Activated CD8-positive, alpha-beta memory T cell treated with anti-CD3 and anti-CD28 coated beads, Interleukin-2, amount 50 U/mL, for 1 hour (primary cell): ENCODE measurements around the gene TMEM178B.
"Not testable (repeated sequence)": the region's sequence is repeated elsewhere in the genome, so short reads cannot be mapped to it uniquely, and the experiment has no call there.

Experiments
- DNase-seq: peaks from one replicate; pipeline ENCODE4 v3.0.0-alpha.2; 2020; ENCODE audit errors: extremely low read depth

Gene TMEM178B

DNA sequence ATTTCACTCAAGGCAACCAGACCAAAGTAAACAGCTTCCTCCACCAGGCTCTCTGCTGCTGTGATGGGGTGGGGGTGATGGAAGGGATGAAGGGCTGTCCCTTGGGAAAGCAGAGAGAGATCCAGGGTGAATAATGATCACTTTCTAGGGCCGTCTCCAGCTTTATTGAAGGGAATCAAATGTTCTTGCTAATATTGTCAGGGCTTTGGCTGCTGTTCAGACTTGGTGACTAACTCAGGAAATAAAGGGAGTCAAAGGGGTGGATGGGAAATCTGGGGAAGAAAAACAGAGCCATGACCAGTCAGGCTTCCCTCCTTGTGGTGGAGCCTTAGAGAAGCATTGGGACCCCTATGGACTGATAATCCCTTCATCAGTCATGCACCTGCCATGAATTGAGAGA is 281.2 kb downstream of the TMEM178B start:
- no peak for DNase-seq

DNA sequence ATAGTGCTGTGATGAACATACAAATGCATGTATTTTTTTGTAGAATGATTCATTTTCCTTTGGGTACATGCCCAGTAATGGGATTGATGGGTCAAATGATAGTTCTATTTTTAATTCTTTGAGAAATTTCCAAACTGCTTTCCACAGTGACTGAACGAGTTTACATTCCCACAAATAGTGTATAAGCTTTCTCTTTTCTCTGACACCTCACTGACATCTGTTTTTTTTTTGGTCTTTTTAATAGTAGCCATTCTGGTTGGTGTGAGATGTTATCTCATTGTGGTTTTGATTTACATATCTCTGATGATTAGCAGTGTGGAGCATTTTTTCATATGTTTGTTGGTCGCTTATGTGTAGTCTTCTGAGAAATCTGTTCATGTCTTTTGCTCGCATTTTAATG is 282.3 kb downstream of the TMEM178B start:
- no peak for DNase-seq

DNA sequence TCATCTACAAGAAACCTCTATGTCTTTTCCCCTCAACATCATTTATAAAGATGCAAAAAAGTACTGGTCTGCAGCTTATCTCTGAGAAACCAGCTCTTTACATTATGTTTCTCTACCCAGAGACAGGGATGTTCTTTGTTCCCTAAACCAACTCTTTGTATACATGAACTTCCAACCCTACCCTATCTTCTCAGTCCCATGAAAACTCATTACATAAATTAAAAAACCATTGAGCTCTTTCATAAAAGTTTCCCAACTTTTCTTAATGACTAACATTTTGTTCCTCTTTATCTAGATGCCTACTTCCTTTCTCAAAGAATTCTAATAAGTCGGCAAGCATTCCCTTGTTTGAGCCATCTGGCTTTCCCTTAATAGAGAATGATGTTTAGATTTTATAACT is 284.5 kb downstream of the TMEM178B start:
- no peak for DNase-seq

DNA sequence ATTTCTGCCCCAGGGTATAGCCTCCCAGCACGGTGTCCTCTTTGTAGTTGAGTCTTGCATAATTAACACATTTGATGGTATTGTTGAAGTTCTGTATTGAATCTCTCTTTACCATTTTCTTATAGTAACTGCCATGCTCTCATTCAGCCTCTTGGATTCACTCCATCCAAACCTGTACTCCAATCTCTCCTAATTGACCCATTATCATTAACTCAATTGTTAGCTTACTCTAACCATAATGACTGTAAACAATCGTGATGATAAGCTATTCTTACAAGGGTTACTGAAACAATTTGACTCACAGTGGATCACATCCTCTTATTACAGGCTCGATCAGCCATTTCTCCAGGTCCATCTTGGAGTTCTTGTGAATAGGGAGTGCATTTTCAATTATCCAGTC is 285.4 kb downstream of the TMEM178B start:
- DNase-seq, result no peak

DNA sequence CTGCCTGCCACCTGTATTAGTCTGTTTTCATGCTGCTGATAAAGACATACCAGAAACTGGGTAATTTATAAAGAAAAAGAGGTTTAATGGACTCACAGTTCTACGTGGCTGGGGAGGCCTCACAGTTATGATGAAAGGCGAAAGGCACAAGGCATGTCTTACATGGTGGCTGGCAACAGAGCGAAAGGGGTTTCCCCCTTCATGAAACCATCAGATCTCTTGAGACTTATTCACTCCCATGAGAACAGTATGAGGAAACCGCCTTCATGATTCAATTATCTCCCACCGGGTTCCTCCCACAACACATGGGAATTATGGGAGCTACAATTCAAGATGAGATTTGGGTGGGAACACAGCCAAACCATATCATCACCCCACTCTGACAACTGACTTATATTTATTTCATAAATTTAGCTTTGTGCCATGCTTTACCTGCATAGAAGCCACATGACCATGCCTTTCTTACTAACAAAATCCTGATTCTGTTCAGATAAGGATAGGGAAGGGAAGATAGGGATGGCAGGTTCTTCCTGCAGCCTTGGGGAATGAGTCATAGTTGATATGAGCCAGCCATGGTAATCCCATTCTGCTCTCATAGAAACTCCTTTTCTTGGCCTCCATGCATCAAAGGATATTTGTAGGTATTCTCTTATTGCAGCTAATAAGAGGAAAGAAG is 286.0 kb downstream of the TMEM178B start:
- DNase-seq, result no peak

DNA sequence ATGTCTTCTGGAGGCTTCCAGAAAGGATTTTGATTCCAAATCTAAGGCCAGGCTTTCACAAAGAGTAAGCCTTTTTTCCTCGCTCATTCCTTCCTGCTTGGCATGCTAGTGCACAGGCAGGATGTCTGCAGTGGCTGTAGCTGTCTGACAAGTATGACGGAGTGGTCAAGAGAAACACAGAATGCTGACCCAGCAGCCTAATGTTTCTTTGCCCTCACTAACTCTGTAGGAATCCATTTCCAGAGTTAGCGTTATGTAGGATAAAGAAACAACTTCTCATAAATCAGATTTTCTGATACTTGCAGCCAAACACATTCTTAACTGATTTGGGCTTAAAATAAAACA is 286.5 kb downstream of the TMEM178B start:
- no peak for DNase-seq

DNA sequence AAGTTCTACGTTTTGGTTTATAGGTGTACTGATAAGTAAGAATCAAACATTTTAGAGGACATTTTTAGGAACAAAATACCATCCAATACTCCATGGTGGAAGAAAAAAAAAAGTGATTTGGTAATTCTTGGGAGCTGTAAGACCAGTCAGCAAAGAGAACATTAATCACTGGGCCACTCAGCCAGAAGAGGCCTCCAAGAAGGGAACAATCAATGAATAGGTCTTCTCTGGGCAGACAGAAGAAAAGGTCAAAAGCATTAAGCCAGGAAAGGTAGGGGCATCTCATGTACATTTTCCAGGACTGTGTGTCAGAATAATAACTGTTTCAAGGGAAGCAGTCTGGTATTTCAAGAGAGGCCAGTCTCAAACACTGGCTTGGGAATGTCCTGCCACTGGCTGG is 286.9 kb downstream of the TMEM178B start:
- no peak for DNase-seq

DNA sequence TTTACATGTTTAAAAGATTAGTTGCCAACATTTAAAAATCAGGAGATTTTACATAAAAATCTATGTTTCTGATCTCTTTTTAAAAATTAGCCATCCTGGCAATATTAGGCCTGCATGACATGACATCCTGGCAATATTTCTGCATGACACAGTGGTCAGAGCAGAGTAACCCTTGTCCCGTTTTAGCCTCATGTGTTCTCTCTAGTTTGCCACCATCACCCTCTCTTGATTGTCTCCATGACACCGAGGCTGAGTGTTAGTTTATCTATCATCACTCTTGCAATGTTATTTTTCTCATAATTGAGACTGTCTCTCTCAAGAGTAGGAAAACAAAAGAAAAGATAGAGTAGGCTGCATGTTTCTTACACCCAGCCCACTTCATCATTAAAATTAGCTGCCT is 287.6 kb downstream of the TMEM178B start:
- no peak for DNase-seq

DNA sequence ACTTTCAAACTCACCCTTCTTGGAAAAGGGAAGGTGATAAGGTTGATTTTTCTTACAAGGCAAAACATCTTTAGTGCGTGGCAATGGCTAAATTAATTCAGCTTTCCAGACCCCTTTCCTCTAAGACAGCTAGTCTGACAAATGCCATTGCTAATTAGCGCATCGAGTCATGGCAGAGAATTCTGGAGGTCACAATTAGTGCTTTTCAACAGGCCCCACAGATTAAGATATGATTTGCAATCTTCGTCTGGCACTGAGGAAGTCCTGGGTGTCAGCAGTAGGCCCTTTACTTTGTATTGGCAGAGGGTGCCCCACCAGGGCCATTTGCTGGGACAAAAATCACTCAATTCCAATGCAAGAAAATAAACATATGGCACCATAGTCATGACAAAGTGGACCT is 288.1 kb downstream of the TMEM178B start:
- DNase-seq, result no peak

DNA sequence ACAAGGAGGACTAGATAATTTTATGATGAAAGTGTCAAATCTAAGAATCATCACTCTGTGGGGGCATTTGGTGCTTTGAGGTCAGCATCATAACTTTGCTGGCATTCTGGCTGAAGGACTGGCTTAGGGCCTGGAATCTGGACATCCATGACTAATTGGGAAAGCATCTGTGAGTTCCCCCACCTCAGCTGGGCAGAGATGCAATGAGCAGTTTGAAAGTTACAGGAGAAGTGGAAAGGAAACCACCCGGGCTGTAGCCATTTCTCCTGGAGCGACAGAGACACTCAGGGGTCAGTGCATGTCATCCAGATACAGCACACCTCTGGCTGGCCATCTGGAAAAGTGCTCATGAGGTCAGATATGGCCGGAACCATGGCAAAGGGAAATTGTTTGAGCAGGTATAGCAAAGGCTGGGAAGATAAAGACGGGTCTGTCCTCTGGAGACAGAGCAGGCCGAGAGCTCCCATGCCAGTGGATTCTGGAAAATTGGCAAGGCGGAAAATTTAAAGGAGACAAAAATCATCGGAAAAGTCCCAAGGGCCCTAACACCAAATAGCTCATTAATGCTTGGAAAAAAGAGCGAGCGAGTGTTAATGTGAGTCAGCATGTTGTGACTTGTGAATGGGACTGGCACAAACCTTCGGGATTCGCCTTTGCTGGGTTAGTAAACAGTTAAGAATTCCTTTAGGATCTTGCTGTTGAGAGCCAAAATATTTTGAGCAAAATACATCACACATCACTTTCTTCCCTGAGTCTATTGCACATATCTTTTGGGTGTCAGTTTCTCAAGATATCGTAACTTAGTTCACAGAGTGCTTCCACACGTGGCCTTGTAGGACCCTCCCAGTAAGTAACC is 288.9 kb downstream of the TMEM178B start:
- no peak for DNase-seq

DNA sequence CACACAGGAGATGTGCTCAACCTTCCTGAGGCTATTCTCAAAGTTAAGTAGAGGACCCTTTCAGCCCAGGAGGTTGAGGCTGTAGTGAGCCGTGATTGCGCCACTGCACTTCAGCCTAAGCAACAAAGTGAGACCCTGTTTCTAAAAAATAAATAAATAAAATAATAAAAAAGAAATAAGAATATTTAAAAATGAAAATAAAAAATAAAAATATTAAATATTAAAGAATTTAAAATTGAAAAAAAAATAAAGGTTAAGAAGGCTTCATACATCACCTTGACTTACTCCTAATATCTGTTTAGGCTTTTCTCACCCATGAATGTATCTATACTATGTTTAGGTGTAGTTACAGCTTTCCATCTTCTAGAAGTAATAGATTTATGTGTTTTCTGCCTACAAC is 289.9 kb downstream of the TMEM178B start:
- DNase-seq, result no peak

DNA sequence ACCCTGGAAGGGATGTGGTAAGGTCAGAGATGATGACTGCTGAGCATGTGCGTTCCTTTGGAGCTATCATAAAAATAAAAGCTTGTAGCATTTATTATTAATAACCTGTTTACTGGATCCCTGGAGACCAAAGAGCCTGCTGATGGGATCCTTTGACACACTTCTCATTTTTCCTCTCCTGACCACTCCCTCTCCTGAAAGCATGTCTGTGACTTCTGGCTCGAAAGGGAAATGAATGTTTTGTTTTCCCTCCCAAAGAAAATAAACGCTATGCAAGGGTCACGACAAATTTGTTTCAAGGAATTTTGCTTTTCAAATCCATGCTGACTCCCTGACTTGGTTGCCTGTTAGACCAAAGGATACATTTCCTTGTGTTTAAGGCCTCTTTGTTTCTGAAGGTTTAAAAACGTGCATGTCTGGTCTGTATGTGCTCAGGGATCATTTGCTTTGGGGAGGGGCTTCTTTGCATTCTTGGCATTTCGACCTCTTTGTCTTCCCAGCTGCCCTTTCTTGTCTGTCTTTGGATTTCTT is 292.3 kb downstream of the TMEM178B start:
- DNase-seq, result no peak

DNA sequence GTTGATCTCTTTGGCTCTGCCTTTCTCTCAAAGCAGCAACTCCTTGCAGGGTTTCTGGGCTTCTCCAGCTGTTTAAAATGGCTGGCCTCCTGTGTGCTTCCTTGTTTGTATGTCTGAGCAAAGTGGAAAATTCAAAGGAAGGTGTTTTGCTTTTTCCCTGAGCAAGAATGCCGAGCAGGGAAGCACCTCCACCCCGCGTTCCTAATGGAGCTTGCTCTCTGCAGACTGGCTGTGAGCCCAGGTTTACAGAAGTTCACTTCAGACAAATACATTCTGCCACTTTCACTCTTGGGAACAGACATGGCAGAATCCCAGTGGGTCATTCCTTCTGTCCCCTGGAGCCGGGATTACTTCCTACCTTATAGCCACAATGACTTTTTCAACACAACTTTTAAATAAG is 295.6 kb downstream of the TMEM178B start:
- DNase-seq, result no peak

DNA sequence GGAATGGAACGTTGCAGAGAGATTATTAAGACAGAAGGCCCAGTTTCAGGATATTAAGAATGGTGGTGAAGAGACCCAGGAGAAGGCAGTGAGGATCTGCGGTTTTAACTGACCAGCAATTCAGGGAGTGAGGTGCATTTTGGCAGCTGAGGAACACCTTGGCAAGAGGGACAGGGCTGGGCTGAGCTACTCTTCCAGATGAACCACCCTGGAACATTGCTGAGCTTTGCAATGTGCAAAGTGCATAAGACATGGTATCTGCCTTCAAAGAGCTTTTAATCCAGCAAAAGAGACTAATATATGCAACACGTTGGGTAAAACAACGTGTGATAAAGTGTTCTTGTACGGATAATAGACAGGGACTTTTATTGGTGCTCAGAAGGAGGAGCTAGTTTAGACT is 296.3 kb downstream of the TMEM178B start:
- no peak for DNase-seq

DNA sequence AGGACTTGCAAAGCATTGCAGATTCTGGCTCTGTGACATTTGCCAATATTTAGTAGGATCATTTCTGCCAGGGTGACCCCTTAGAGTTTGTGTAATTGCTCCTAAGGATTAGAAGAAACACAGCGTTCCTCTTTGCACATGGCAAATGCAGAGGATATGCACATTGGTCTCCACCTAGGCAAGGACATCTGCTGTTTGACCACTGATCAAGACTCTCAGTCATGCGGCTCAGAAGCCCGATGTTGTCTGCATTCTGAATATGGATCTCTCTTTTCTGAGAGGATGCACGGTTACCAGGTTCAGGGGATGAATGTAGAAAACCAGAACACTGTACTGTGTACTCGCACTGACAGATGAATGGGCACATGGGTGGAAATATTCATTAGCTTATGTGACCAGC is 296.8 kb downstream of the TMEM178B start:
- DNase-seq, result no peak

DNA sequence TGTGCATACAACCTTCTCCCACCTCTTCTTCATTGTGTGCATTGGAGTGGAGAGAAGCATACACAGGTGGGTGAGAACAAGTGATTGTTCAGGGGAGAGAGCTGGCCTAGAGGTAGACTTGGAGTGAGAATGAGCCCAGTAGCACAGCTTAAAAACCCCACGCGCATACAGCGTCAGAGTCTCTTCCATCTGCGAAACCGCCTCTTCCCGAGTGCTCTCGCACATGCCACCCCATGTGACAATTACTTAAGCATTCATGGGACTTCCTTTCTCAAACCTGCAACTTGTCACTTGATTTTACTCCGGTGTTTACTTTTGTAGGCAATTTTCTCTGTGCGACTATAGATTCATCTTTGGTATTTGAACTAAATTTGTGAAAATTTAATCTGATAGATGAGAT is 300.6 kb downstream of the TMEM178B start:
- no peak for DNase-seq

DNA sequence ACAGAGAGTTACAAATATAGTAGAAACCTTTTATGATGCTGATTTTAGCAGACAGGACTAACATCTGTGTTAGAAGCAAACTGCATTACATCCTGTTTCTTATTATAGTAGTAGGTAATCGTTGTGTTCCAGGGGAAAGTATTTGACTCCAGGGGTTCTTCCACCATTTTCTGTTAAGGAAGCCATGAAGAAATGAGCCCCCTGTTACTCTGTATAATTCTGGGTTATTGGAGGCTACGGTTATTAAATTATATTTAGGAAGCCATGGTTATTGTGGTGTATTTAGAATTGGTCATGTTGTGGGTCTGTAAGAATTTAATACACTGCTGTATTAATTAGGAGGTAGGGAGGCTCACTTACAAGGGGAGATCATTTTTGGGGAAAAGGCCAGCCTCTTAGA is 301.6 kb downstream of the TMEM178B start:
- DNase-seq, result no peak

DNA sequence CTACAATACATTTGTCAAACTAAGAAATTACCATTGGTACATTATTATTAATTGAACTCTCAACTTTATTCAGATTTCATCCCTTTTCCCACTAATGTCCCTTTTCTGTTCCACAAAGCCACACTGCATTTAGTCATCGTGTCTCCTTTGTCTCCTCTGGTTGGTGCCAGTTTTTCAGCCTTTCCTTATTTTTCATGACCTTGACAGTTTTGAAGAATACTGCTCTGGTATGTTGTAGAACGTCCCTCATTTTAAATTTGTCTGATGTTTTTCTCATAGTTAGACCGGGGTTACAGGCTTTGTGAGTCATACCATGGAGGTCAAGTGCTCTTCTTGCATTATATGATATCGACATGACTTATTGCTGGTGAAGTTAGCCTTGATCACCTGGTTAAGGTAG is 304.0 kb downstream of the TMEM178B start:
- DNase-seq, result no peak

DNA sequence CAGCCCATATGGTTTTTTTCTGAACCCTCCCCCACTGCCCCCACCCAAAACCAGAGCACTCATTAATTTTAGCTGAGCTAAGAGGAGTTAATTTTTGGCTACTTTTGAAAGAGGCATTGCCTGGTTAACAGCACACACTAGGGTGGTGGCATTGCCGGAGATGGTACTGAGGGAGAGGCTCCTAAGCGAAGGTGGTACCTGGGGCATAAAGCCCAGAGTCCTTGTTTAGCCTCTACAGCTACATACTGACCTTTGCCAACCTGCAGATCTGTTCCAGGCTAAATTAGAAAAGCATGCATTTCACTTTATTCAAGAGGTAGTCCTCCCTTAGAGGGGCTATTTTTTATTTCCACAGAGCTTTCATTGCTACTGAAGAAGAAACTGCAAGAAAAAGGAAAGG is 304.5 kb downstream of the TMEM178B start:
- no peak for DNase-seq

DNA sequence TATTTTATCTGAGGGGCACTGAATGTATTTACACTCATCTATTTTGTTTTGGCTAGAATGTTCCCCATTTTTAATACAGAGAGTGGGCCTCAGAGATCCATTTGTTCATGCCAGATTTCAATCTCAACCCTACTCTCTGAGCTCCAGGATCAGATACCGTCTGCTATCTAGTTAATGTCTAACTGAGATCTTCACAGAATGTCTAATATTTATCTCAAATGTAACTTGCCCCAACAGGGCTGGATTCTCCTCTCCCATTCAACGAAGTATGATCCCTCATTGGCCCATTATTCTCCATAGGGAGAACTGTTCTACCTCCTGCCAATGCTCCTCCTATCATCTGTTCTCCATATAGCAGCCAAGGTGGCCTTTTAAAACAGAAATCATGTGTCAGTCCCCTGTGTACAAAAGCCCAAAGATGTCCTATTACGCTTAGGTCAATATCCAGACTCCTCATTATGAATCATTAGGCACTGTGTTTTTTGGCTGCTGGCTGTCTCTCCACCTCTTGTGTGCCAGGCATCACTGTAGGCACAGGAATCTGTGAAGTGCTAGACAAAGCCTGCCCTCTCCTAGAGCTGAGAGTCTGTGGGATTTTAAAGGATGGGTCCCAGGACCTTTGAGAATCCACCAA is 308.0 kb downstream of the TMEM178B start:
- DNase-seq, result no peak

DNA sequence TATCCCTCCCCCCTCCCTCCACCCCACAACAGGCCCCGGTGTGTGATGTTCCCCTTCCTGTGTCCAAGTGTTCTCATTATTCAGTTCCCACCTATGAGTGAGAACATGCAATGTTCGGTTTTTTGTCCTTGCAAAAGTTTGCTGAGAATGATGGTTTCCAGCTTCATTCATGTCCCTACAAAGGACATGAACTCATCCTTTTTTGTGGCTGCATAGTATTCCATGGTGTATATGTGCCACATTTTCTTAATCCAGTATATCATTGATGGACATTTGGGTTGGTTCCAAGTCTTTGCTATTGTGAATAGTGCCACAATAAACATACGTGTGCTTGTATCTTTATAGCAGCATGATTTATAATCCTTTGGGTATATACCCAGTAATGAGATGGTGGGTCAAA is 309.5 kb downstream of the TMEM178B start:
- not testable (repeated sequence) for DNase-seq

DNA sequence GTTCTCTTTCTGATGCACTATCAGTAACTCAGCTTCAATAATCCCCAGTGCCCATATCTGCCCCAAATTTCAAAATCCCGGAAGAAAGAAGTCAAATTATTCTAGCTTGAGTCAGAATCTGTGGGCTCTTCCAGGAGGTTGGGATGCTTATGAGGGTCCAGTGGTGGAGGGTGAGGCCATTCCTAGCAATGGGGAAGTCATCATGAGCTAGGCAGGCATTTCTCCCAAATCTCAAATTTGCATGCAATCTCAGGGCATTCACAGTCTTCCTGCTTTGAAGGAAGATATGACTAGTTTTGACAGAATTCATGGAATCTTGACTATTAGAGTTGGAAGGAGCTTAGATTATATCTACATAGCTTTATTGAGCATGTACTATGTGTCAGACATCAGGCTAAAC is 313.0 kb downstream of the TMEM178B start:
- DNase-seq, result no peak
